ENCODE data around the gene LLGL2.
"Not testable (repeated sequence)": the region's sequence is repeated elsewhere in the genome, so short reads cannot be mapped to it uniquely, and the experiment has no call there.

The LLGL2 gene

DNA sequence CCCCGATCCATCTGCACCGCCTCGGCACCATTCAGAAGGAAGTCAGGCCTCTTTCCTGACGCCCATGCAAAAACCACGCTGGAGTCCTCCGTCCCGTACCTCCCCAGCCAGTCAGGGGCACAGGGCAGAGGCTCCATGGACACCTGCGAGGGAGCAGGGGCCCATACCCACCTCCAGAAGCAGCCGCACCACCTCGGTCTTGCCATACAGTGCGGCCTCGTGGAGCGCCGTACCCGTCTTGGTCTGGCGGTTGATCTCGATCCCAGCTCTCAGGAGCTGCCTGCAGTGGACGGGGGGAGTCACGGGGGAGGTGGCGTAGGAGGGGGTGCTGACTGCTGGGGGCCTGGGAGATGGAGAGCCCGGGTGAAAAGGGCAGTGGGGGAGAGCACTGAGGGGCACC is 19.4 kb upstream of the LLGL2 start:
- no peak for DNase-seq (ENCODE audit: low read depth, low spot score)

DNA sequence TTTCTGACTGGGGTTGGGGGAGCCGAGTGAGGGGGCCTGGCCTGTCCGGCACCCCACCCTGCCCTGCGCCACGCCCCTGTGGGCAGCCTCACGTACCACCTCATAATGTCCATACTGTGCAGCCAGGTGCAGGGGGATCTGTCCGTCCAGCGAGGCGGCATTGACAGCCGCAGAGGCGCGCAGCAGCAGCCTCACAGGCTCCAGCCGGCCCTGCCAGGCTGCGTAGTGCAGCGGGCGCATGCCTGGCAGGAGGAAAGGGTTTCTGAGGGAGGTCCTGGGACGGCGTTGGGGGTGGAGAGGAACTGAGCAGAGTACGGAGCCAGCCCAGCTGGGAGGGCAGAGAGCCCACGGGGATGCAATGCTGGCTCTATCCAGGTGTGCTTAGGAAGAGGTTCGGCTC is 18.6 kb upstream of the LLGL2 start:
- no peak for DNase-seq (ENCODE audit: low read depth, low spot score)

DNA sequence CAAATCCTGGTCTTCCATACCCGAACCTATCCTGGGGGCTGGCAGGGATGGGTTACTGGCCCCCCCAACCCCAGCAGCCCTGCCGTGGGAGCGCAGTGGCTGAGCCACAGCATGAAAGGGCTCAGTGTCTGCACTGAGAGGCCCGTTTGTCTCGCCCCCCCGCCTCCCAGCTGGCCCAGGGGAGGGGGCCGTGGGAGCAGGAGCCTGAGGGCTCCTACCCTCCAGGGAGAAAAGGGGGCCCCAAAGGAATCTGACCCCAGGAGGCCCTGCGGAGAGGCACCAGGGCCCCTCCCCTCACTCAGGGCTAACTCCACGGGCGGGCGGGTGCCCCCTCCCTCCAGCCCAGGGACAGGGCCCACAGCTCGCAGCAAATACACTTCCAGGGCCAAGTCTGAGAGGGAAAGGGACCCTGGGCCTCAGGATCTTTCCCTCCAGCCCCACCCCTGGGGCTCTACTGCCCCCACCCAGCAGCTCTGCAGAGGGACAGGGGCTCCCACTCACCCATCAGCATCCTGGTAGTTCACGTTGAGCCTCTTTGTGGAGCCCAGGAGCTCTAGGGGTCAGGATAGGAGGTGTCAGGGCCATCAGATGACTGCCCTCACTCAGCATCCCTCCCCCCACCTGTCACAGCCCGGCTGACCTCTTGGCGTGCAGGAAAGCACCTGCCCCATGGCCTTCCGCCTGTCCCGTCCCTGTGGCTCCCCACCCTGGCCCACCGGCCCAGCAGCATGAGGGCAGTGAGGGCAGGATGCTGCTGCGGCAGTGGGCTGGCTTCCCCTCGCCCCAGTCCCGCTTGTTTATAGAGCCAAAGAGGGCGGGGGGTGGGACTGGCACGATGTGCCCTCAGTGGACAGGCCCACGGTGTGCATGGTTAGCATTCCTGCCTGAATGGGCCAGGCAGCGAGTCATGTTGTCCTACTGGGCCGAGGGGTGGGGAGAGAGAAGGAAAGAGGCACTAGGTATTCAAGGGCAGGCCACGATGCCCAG is 17.5 kb upstream of the LLGL2 start:
- DNase-seq (ENCODE audit: low read depth, low spot score) = no peak

DNA sequence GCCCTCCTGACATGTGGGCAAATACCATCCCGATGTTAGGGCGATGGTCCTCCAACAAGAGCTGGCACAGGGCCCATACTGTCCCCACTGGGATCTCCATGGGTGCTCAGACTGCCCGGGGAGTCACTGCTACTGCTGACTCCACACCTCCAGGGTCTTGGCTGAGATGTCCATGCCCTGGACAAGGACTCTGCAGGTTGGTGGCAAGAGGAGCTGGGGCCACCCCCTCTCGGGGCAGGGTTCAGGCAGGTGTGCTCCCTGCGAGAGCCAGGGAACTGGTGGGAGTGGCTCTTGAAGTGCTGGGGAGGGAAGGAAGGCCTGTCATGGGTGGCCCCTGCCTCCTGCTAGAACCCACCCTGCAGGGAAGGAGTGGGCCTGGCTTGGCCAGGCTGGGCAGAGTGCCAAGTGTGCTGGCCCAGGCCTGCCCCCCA is 16.6 kb upstream of the LLGL2 start:
- no peak for DNase-seq (ENCODE audit: low read depth, low spot score)

DNA sequence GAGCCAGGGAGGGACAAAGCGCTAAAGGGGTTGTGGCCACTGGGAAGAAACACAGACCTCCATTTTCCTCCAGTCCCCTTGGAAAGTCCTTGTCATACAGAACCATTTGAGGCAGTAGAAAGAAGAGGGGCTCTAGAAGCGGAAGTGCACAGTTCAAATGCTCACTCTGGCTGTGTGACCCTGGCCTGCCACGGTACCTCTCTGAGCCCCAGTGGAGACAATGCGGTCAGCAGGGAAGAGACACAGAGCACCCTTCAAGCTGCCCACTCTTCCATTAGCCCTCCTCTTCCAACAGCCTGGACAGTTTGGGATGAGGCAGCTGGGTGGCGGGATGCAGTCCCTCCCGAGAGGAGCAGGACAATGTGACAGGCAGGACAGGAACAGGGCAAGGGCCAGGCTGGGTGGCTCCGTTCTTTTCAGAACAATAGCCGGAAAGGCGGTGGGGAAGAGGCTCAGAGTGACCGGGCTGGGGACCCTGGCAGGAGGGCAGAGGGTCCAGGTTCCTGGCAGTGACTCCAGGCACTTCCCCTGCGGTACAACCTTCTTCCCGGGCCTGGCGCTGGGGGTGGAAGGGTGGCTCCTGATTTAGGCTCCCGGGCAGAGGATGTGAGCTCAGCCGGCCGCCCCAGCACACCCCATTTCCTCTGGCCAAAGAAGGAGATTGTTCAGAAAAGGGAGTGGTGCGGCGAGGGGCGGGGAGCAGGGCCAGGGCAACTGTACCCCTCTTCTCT is 15.8 kb upstream of the LLGL2 start:
- DNase-seq (ENCODE audit: low read depth, low spot score) = no peak

DNA sequence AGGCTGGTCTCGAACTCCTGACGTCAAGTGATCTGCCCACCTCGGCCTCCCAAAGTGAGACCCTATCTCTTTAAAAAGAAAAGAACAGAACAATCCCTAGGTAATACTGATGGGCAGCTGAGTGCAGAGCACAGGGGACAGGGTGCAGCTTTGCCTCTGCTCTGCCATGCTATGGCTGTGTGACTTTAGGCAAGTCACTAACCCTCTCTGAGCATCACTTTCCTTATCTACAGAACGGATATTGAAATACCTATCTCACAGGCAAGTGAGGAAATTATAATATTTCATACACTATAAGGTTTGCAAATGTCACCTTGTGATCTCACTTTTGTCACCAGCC is 14.3 kb upstream of the LLGL2 start:
- no peak for DNase-seq (ENCODE audit: low read depth, low spot score)

DNA sequence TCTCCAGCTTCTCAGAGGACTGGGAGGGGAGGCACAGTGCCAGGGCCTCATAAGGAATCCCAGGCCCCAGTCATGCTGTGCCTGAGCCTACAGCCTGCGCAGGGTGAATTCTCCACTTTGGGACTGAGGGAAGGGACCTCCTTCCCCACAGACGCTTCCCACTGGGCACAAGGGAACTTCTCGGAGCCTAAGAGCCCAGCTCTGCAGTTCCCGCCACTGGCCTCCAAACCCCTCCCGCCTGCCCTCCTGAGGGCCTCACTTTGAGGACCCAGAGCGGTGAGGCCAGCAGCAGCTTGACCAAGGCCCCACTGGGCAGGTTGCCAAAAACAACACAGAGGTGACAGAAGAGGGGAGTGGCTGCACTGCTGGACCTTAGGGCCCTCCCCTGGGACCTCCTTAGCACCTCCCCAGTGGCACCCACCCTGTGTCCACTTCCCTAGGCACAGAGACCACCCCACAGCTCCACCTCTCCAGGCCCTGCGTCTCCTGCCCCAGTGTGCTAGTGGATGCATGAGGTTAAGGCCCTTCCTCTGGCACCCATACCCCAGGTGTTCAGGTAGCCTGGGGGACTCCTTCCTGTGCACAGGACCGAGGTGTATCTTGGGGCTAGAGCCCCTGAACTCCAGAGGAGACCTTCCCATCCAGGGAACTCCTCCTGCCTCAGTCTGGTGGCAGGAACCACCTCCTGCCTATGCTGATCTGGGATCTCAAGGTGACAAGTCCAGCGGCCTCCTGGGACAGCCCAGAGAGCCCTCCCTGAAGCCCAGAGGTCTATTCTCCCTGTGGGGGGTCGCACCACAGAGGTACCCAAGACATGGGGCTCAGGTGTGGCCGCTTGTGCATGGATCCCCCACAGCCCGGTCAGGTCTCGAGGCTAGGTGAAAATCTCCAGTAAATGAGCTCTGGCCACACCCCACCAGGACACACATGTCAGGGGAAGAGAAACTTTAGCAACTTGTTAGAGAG is 13.6 kb upstream of the LLGL2 start:
- no peak for DNase-seq (ENCODE audit: low read depth, low spot score)

DNA sequence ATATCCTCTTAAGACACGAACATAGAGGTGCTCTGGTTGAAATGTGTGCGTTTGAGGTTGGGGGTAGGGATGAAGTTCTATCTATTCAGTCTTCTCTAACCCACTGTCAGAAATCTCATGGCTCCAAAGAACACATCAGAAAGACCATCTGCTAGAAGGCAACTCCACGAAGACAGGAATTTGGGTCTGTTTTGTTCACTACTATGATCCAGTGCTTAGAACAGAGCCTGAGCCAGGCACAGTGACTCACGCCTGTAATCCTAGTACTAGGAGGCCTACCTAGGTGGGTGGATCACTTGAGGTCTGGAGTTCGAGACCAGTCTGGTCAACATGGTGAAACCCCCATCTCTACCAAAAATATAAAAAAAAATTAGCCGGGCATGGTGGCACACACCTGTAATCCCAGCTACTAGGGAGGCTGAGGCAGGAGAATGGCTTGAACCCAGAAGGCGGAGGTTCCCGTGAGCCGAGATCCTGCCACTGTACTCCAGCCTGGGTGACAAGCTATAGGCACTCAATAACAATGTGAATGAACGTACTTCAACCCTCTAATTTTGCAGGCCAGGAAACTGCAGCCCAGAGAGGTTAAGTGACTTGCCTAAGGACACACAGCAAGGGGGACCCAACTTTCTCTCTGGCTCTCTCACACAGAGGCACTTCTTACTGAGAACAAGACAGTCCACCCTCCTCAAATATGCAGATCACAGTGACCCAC is 12.4 kb upstream of the LLGL2 start:
- DNase-seq (ENCODE audit: low read depth, low spot score) = no peak

DNA sequence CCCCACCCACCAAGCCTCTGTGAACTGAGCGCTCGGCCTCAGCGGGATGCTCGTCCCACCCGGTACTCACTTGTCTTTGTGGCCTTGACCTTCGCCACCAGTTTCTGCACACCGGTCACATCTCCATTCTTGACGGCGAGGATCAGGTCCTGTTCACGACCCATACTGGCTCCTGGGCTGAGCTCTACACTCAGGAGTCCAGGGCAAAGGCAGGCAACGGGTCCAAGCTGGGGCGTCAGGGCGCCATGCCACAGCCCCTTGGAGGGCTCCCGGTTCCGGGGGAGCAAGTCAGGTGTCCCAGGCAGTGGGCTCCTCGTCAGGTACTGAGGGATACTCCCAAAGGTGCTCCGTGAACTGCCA is 11.9 kb upstream of the LLGL2 start:
- DNase-seq (ENCODE audit: low read depth, low spot score) = no peak

DNA sequence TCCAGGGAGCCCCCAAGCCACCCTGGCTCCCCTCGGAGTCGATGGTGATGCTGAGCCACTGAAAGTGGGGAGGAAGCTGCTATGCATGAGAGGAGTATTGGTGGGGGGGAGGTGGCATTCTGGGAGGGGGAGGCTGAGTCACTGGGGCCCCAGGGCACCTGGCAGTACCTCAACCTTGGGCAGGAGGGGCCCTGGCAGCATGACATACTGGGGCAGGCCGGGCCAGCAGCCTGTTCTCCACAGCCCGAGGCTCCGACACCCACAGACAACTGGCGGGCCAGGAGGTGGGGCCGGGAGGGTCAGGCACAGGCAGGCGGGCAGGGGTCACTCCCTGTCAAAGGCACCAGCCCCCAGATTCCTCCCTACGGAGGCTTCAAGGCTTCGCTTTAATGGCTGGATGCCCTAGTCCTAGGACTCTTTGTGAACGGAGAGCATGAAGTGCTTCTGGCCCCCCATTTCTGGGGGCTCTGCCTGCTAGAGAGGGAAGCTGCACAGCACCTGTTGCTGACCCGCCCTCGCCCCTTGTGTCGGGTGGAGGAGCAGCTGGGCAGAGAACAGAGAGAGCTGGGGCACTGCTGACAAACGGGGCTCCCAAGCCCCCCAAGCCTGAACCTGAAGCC is 11.1 kb upstream of the LLGL2 start:
- DNase-seq (ENCODE audit: low read depth, low spot score) = no peak

DNA sequence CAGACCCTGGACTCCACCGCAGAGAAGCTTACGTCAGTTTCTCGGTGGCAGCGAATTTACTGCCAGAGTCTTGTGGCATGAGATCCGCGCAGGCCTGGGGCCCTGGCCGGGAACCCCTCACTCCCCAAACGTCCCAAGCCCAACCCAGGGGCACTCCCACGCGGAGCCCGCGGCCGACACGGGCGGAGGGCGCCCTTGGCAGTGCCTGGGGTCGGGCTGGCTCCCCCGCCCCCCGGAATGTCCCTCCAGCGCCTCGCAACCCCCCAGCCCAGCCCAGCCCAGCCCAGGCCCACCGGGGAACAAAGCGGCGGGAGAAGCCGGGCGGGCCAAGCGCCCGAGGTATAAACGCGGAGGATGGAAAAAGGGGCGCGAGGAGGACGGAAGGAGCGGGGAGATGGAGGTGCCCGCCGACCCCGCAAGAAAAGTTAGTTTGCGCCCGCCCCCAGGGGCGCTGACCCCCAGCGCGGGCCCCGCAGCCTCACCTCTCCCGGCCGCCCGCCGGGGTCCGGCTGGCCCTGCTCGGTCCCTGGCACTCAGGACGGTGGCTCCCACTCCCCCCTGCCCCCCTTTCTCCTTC is 10.5 kb upstream of the LLGL2 start:
- DNase-seq (ENCODE audit: low read depth, low spot score) = no peak

DNA sequence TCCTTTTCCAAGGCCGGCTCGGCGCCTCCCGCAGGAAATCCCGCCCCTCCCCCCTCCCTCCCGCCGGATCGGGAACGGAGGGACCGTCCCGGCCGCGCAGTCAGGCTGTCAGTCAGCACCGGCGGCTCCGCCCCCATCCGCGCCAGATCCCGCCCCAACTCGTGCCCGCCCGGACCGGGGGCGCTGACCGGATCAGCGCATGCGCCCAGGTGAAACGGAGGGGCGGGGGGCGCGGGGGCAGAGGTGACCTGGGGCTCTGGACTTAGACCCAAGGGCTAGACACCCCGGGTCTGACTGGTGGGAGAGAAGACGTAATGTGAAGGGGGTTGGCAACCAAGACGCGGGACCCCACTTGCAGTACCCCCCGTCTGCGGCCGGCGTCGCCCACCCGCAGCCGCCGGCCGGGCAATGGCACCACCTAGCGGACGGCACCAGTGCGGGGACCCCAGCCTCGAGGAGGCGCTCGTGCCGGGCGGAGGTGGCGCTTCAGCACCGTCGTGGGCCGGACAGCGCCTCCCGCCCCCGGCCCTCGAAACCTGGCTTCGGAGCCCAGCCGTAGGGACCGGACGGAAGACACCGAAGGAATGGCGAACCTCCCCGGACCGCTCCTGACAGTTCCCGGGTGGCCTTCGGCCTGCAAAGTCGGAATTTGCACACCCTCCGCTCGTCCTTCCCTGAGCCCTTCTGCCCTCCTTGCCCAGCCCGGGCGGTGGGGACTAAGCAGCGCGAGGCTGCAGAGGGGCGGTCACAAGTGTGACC is 9.8 kb upstream of the LLGL2 start, which contains the start of gene CASKIN2:
CASKIN2 (minus strand) TSS at position 42 of the 759 bp plus-strand sequence. CDS start 1,733 bp downstream, outside the sequence.
- DNase-seq (ENCODE audit: low read depth, low spot score) = no peak

DNA sequence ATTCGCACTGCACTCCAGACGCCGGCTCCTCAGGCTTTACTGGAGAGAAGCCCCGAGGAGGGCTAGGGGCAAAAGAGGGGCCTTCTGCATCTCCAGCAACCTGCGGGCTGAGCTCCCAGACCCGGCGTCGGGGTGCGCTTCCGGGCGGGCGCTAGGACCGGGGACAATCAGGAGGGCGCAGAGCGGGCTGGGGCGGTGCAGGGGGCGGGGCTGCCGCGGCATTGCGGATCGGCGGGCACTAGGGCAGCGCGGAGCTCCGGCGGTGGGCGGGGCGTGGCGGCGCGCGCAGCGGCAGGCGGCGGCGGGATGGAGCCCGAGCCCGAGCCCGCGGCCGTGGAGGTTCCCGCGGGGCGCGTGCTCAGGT is 9.3 kb upstream of the LLGL2 start, which contains the start of gene TSEN54:
TSEN54 (plus strand) TSS at position 274 of the 364 bp plus-strand sequence; CDS start at position 307, 33 bp downstream.
- no peak for DNase-seq (ENCODE audit: low read depth, low spot score)

DNA sequence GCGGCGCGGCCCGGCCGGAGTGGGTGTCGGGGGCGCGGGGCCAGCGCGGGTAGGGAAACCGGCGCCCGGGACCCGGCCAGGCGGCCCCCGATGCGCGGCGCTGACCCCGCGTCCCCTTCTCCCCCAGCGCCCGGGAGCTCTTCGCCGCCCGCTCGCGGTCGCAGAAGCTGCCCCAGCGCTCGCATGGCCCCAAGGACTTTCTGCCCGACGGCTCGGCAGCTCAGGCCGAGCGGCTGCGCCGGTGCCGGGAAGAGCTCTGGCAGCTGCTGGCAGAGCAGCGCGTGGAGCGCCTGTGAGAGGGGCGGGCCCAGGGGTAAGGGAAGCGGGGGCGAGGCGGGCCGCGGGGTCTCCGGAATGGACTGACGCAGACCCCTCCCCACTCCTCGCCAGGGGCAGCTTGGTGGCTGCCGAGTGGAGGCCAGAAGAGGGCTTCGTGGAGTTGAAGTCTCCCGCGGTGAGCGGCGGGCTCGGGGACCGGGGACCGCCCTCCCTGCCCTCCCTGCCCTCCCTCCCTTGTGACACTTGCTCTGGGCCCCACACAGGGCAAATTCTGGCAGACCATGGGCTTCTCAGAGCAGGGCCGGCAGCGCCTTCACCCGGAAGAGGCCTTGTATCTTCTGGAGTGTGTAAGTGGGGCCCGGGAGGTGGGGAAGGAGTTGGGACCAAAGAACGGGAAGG is 8.7 kb upstream of the LLGL2 start:
- no peak for DNase-seq (ENCODE audit: low read depth, low spot score)

DNA sequence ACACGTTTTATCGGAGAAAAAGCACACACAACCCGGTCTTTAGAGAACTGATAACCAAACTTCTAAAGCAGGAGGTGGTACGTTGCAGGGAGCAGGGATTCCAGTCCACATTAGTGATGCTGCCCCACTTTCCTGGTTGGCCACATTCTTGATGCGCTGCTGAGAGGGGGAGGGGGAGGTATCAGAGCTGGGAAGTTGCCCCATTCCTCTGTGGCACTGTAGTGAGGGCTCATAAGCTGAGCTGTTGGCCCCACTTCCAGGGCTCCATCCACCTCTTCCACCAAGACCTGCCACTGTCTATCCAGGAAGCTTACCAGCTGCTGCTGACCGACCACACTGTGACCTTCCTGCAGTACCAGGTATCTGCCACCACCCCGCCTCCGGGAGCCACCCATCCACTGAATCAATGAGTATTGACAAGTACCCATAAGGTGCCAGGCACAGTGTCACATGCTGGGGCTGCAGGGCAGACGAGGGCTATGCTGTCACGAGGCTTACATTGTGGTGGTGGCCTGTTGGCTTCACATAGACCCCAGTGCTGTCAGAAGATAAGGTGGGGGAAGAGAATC is 8.1 kb upstream of the LLGL2 start:
- no peak for DNase-seq (ENCODE audit: low read depth, low spot score)

DNA sequence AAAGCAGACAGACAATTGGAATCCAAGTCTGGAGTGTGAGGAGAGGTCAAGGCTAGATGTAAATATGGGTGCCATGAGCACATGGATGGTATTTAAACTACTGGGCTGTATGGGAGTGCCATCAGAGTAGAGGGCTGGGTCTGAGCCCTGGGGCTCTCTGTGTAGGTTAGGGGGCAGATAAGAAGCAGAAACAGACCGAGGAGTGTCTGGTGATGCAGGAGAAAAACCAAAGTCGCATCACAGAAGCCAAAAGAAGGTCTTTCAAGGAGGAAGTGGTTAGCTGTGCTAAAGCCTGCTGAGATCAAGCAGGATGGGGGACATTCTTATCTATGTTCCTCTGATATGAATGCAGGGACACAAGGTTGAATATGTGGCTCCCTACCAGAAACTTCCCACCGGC is 7.3 kb upstream of the LLGL2 start:
- DNase-seq (ENCODE audit: low read depth, low spot score) = no peak

DNA sequence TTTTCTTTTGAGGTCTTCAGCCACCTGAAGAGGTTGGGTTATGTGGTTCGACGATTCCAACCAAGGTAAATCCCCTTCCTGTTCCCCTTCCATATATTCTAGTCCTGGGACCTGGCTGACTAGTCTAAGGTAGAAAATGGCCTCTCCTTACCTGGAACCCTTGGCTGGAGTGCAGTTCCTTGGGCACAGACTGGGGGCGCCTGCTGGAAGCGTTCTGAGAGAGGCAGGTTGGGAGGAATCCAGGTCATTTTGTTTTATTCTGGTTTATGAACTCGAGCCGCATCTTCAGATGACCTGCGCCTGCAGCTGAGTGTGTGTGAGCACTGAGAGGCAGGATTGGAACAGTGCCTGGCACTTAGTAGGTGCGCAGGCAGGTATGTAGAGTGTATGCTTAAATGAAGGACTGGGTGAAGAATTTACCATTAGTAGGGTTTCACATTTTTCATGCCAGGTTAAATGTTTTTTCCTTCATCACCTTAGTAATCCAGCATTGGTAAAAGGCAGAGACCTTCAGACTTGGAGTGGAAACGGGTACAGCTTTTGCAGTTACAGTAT is 6.4 kb upstream of the LLGL2 start:
- DNase-seq (ENCODE audit: low read depth, low spot score) = no peak

DNA sequence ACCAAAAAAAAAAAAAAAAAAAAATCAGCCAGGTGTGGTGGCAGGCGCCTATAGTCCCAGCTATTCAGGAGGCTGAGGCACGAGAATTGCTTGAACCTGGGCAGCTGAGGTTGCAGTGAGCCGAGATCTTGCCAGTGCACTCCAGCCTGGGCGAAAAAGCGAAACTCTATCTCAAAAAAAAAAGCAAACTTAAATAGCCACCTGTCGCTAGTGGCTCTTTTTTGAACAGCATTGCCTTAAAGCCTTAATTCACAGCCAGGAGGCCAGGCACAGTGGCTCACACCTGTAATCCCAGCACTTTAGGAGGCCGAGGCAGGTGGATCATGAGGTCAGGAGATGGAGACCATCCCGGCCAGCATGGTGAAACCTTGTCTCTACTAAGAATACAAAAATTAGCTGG is 5.1 kb upstream of the LLGL2 start:
- not testable (repeated sequence) for DNase-seq (ENCODE audit: low read depth, low spot score)
